ENCODE measurements around the gene TJP2.
"Not testable (repeated sequence)": the region's sequence is repeated elsewhere in the genome, so short reads cannot be mapped to it uniquely, and the experiment has no call there.

Gene TJP2

DNA sequence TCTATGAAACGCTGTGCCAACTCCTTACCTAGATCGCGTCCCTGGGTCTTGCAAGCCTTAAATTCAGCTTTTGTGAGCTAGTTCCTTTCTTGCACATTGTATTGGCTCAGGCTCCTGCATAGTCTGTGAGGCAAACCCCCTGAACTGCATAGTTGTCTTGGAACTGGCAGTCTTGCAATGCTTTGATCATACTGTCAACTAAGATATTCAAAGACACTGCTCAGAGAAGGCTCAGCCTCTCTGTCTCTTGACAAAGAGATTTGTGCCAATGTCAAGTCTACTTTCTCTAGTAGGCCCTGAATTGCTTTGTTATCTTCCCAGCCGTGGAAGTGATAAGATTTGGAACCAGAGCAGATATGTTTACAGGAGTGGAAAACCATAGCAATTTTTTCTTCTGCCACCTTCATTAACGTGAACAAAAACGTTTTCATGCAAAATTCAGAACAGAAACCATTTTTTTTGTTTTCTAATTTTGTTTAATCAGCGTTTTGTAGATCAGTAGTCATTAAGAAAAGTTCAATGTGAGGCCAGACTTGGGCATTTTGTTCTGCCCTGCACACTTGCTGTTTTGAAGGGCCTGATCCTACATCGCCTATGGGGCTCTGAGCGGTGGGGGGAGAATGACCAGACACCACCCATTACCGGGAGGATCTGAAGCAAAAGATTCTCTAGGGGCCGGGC, 123.4 kb downstream of the TJP2 start:
- DNase-seq, result no peak

DNA sequence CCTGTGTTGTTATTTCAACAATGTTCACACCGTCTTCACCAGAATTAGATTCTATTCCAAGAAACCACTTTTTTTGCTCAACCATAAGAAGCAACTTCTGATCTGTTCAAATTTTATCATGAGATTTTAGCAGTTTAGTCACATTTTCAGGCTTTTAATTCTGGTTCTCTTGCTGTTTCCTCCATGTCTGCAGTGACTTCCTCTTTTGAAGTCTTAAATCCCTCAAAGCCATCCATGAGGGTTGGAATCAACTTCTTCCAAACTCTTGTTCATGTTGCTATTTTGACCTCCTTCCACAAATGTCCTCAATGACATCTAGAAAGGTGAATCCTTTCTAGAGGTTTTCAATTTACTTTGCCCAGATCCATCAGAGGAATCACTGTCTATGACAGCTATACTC, 125.2 kb downstream of the TJP2 start:
- no peak for DNase-seq

DNA sequence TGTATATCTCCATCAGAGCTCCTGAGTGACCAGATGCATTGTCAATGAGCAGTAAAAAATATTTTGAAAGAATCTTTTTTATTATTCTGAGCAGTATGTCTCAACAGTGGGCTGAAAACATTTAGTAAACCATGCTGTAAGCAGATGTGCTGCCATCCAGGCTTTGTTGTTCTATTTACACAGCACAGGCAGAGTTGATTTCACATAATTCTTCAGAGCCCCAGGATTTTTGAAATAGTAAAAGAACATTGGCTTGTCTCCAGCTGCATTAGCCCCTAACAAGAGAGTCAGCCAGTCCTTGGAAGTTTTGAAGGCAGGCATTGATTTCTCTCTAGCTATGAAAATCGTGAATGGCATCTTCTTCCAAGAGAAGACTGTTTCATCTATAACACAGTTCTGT, 125.7 kb downstream of the TJP2 start:
- DNase-seq, result no peak

DNA sequence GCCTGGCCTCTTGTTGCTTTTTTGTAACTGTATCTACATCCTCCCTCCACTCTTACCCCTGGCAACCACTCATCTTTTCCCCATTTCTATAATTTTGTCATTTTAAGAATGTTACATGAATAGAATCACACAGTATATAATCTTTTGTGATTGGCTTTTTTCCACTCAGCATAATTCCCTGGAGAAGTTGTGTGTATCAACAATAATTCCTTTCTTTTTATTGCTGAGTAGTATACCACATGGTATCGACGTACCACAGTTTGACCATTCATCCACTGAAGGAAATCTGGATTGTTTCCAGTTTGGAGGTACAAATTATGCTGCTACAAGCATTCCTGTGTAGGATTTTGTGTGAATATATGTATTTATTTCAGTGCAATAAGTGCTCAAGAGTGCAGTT, 129.3 kb downstream of the TJP2 start:
- no peak for DNase-seq

DNA sequence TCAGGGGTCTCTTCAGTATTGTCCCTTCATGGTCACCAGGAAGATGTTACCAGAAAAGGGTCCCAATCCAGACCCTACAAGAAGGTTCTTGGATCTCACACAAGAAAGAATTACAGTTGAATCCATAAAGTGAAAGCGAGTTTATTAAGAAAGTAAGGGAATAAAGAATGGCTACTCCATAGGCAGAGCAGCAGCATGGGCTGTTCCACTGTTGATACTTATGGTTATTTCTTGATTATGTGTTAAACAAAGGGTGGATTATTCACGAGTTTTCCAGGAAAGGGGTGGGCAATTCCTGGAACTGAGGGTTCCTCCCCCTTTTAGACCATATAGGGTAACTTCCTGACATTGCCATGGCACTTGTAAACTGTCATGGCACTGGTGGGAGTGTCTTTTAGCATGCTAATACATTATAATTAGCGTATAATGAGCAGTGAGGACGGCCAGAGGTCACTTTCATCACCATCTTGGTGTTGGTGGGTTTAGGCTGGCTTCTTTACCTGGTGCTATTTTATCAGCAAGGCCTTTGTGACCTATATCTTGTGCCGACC, 132.9 kb downstream of the TJP2 start:
- not testable (repeated sequence) for DNase-seq

DNA sequence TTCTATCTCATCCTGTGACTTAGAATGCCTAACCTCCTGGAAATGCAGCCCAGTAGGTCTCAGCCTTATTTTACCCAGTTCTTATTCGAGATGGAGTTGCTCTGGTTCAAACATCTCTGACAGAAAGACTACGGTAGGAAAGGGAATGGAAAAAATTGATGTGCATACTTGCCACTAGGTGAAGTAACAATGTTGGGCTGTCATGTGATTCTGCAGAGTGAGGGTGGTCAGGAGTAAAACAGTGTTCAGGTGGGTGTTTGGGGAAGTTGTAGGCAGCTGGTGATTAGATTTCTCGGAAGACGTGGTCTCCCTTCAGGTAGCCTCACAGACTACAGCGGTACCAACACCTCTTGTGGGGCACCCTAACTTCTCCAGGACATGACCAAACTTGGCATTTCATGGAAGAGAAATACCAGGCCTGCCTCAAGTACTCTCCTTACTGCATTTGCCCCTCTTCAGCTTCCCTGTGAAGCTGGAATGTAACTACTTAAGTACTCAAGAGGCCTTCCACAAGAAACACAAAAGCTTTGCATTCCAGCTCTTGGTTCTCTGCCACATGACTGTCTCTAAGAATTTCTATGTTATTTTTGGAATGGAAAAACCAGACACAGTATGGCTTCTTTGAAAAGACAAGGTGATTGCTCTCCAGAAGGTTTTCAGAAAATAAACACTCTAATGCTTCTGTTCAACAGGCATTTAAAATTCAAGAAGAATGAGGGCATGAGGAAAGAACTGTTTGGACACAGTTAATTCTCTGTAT, 133.5 kb downstream of the TJP2 start:
- DNase-seq, result no peak

DNA sequence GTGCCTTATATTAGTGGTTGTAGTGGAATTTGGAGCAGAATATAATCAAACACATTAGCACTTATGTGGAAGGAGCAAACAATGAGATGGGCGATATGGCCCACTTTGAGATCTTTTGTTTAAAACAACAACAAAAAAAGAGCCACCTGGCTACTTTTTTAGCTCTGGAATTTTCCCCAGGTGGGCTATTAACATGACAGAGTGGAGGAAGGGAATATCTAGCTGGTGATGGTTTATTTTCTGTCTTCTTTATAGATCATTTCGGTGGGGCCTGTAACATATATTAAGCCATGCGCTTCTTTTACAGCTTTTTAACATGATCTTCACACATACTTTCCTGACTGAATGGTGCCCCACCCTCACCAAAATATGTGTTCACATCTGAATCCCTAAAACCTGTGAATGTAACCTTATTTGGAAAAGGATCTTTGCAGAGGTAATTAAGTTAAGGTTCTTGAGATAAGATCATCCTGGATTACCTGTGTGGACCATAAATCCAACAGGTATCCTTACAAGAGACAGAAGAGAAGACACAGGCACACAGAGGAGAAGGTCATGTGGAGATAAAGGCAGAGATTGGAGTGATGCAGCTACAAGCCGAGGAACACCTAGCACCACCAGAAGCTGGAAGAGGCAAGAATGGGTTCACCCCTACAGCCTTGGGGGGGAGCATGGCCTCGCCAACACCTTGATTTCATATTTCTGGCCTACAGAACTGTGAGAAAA, 134.3 kb downstream of the TJP2 start:
- DNase-seq, result no peak

DNA sequence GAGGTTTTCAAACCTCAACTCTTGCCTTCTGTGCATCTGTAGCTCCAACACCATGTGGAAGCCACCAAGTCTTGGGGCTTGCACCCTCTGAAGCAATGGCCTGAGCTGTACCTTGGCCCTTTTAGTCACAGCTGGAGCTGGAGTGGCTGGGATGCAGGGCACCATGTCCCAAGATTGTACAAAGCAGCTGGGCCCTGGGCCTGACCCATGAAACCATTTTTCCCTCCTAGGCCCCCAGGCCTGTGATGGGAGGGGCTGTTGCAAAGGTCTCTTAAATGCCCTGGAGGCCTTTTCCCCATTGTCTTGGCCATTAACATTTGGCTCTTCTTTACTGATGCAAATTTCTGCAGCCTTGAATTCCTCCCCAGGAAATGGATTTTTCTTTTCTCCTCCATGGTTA, 139.1 kb downstream of the TJP2 start:
- DNase-seq, result no peak

DNA sequence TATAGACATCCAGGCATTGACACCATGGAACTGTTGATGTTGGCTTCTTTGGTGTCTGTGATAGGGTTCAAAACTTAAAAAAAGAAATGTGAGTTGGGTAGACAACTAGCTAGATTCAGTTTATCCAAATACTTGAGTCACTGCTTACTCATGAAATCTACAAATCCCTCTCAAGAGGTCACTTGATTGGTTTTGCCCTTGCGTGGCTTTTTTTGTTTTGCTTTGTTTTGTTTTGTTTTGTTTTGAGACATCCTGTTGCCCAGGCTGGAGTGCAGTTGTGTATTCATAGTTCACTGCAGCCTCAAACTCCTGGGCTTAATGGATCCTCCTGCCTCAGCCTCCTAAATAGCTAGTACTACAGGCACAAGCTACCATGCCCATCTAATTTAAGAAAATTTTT, 140.5 kb downstream of the TJP2 start:
- DNase-seq, result no peak

DNA sequence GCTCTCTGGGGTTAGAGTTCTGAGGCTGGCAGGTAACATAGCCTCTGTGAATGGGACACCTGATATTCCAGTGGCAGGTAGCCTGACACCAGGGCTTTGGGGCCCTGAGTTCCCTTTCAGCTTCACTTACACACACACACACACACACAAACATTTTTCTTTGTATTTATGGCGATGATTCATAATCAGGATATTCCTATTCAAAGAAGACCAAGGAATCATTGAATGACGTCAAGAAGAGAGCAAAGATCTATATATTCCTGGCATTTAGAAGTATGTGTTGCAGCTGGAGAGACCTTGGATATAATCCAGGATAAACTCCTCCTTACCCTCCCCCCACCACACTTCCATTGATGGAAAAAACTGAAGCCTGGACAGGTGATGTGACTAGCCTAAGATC, 143.0 kb downstream of the TJP2 start:
- DNase-seq, result no peak

DNA sequence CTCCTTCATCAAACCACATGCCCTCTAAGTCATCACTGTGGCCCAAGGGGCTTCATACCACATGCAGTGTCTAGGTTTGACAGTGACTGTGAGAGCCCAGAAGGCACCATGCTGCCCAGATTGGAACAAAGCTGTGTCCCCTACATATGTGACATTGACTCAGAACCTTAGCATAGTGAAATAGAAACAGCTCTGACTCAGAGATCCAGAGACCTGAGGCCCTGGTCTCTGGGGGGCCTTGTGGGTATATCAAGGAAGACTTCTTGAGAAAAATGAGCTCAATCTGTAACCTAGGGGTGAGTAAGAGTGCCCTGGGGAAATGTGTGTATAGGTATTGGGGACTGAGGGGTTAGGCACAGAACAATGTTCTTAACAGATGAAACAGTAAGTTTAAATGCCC, 143.8 kb downstream of the TJP2 start:
- DNase-seq, result no peak

DNA sequence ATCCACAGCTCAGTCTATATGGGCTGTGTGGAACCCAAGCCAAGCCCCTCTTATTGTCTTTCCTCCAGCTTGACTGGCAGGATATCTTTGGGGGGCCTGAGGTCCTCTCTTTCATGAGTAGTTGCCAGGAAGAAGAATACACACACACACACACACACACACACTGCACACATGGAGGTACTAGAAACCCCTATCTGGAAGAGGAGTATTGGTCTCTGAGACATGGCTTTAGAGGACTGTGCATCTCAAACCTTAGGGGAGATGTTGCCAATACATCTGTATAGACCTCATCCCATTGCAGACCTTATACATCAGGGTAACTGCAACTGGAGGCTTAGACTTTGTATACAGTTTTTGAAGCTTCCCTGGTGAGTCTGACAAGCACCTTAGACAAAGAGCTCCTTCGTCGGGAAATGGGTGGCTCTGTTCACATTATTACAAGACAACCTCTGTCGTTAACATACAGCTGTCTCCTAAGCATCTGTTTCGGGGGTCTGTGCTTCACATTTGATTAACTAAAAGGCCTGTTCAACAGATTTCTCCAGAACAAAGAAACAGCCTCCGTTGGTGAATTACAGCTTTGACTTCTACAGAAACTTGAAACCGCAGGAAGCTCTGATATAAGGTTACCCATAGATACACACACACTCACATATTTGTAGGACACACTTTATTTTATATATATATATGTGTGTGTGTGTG, 145.4 kb downstream of the TJP2 start:
- no peak for DNase-seq

DNA sequence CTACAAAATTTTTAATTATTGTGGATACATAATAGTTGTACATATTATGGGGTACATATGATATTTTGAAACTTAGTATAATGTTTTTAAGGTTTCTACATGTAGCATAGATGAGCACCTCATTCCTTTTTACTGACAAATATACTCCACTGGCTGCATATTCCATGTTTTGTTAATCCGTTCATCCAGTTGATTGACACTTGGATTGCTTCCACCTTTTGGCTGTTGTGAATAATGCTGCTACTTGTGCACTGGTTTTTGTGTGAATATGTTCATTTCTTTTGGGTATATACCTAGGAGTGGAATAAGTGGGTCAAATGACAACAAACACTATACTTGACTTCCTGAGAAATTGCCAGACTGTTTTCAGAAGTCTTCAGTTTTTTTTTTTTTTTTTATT, 148.2 kb downstream of the TJP2 start:
- no peak for DNase-seq

DNA sequence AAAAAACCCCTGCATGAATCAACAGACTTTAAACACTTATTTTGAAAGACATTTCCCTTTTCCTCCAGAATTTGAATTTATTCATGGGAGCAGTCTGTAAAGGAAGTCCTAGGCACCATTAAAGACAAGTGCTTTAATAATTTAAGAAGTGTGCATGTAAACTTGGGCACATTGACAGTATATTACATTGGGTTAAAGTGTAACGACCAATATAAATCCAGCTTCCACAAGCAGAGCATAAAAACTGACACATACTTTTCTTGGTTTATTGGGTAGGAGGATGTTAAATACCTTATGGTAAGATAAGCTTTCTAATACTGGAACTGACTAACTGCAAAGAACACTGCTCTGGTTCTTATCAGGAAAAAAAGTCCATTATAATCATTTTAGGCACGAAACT, 149.8 kb downstream of the TJP2 start:
- no peak for DNase-seq

Measured in midbrain (tissue), 1 donor.